Ishikawa (cell line): ENCODE measurements around the gene TIAM1.

Experiments used
- EP300 ChIP-seq: IDR thresholded peaks from 2 replicates; pipeline ENCODE4 v1.6.1; 2012; ENCODE audit warnings: borderline replicate concordance
- NFIC ChIP-seq: IDR thresholded peaks from 2 replicates; pipeline ENCODE4 v1.6.1; 2012
- RAD21 ChIP-seq: IDR thresholded peaks from 2 replicates; pipeline ENCODE4 v1.6.1; 2012; ENCODE audit warnings: low read depth
- USF1 ChIP-seq: IDR thresholded peaks from 2 replicates; pipeline ENCODE4 v1.6.1; 2012

DNA sequence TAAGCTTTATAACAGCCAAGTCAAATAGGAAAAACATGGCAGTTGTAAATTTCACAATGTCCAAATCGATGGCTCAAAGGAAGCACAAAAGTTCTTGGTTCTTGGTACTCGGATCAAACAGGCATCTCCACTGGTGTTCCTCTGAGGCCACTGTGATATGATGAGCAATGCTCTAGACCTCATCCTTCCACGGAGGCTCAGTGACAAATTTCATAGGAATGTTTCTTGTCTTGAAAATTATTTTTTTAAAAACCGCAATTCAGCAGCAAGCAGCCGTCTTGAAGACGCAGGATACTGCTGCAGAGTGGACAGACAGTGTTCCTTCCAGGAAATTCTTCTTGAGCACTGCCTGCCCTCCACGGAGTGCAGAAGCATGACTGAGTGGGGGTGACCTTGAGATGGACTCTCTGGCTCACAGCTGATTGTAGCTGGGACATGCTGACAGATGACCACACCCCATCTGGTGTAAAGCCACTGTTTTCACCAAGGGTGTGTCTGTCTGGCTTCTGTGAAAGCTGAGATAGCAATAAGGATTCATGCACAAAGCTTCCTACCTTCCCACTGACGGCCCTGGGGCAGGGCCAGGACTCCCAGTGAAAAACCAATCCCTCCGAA lies 61.9 kb downstream of the TIAM1 start:
- no peak for TF ChIP-seq NFIC
- no peak for TF ChIP-seq RAD21
- no peak for TF ChIP-seq USF1
- no peak for TF ChIP-seq EP300
